Measurements from ENCODE around the gene ZNF208. TPM values are rescaled to one million over a fixed set of nuclear protein-coding genes. Genes with fewer than 3 reads are reported as not detected.

ZNF208 gene
- total and polyA plus RNA-seq, 4 donors, result 0.06 to 0.28 (median 0.16) TPM

DNA sequence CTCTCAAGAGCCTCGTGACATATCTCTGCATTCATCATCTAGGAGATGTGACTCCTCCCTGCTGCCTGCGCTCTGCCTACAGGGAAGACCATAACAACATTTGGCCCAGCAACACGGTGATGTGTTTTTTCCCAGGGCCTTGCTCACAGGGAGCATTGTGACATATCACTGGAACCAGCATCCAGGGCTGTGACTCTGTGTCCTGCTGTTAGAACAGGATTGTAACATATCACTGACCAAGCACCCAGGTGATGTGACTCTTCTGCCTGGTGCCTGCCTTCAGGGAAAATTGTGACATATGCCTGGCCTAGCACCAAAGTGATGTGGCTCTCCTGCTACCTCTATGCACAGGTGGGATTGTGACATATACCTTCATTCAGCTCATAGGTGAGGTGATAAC, 95.3 kb downstream of the ZNF208 start:
- no peak overlapping the region for H3K4me3 ChIP-seq (ENCODE audit: low read depth in 1 of 3, low read length in 3 of 3)
- no peak for DNase-seq (ENCODE audit: low spot score)
- WGBS, result 33% methylated on average over 3 of the region's 3 CpGs
- no peaks in the 10 kb centered on the region for H3K4me1 ChIP-seq (ENCODE audit: control insufficient read depth in 4 of 4, insufficient read depth in 4 of 4, low read length in 3 of 4)
- TF ChIP-seq EGR1 (IDR thresholded peaks at IDR 0.05; ENCODE audit: low read depth in 2 of 2) (no peak), RAD21 (IDR thresholded peaks at IDR 0.05) (no peak), HNF4A (conservative IDR thresholded peaks at IDR 0.05) (no peak)
- TF ChIP-seq, protein P1, sequence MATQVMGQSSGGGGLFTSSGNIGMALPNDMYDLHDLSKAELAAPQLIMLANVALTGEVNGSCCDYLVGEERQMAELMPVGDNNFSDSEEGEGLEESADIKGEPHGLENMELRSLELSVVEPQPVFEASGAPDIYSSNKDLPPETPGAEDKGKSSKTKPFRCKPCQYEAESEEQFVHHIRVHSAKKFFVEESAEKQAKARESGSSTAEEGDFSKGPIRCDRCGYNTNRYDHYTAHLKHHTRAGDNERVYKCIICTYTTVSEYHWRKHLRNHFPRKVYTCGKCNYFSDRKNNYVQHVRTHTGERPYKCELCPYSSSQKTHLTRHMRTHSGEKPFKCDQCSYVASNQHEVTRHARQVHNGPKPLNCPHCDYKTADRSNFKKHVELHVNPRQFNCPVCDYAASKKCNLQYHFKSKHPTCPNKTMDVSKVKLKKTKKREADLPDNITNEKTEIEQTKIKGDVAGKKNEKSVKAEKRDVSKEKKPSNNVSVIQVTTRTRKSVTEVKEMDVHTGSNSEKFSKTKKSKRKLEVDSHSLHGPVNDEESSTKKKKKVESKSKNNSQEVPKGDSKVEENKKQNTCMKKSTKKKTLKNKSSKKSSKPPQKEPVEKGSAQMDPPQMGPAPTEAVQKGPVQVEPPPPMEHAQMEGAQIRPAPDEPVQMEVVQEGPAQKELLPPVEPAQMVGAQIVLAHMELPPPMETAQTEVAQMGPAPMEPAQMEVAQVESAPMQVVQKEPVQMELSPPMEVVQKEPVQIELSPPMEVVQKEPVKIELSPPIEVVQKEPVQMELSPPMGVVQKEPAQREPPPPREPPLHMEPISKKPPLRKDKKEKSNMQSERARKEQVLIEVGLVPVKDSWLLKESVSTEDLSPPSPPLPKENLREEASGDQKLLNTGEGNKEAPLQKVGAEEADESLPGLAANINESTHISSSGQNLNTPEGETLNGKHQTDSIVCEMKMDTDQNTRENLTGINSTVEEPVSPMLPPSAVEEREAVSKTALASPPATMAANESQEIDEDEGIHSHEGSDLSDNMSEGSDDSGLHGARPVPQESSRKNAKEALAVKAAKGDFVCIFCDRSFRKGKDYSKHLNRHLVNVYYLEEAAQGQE (IDR thresholded peaks at IDR 0.05), result no peak
- H3K27ac ChIP-seq (ENCODE audit: low read depth in 1 of 2, low read length in 2 of 2), result no peak overlapping the region
- H3K9me3 ChIP-seq (ENCODE audit: control insufficient read depth in 4 of 4, low read length in 3 of 4), result peaks cover 6 to 34% (median 28%) of the 10 kb centered on the region in 4 donors
- no peaks in the 10 kb centered on the region for H3K36me3 ChIP-seq (ENCODE audit: control insufficient read depth in 4 of 4, insufficient read depth in 3 of 4, low read depth in 1 of 4, low read length in 3 of 4)
- H3K27me3 ChIP-seq (ENCODE audit: control insufficient read depth in 4 of 4, insufficient read depth in 4 of 4, low read length in 3 of 4), result no peaks in the 10 kb centered on the region
- H3K9ac ChIP-seq (ENCODE audit: low read depth in 1 of 2, low read length in 2 of 2), result no peak overlapping the region

DNA sequence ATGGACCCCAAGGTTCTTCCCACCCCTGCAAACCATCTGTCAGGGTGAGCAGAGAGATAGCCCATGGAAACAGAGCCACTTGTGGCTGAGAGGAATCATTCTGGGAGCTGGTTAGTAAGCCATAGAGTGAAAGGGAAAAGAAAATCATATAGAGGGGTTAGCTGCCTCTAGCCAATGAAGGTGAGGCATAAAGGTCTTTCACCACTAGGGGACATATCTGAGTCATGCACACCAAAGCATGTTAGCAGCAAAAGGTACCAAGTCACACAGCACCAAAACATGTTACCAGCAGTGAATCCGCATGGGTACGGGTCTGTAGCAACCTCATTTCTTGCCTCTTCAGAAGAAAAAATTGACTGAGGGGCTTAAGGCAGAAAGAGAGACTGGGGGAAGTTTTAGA, 98.1 kb downstream of the ZNF208 start:
- 92% methylated on average over 2 of the region's 2 CpGs for WGBS
- no peak for TF ChIP-seq YY1 (IDR thresholded peaks at IDR 0.05)
- H3K9me3 ChIP-seq (ENCODE audit: control insufficient read depth in 4 of 4, low read length in 3 of 4), result peaks cover 4 to 24% (median 16%) of the 10 kb centered on the region in 4 donors
- H3K4me1 ChIP-seq (ENCODE audit: control insufficient read depth in 4 of 4, insufficient read depth in 4 of 4, low read length in 3 of 4), result no peaks in the 10 kb centered on the region
- no peak overlapping the region for H3K4me3 ChIP-seq (ENCODE audit: low read depth in 1 of 3, low read length in 3 of 3)
- H3K36me3 ChIP-seq (ENCODE audit: control insufficient read depth in 4 of 4, insufficient read depth in 3 of 4, low read depth in 1 of 4, low read length in 3 of 4), result no peaks in the 10 kb centered on the region
- H3K27ac ChIP-seq (ENCODE audit: low read depth in 1 of 2, low read length in 2 of 2), result no peak overlapping the region
- no peak for DNase-seq (ENCODE audit: low spot score)
- H3K9ac ChIP-seq (ENCODE audit: low read depth in 1 of 2, low read length in 2 of 2), result no peak overlapping the region
- no peaks in the 10 kb centered on the region for H3K27me3 ChIP-seq (ENCODE audit: control insufficient read depth in 4 of 4, insufficient read depth in 4 of 4, low read length in 3 of 4)

DNA sequence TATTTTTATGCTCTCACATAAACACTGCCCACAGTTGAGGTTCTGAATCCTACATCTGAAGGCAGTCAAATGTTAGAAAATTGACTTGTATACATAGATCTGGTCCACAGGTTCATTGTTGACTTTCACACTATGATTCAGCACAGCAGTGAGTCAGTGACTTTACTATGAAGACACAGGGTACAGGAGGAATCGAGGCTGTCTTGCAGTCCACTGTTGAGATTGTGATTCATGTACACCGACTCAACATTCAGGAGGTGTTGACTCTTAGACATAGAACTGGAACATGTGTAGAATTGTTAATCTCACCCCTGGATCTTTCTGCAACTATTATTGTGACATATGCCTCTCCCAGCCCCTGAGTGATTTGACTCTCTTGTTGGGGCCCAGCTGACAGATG, 100.4 kb downstream of the ZNF208 start:
- no peak overlapping the region for H3K9ac ChIP-seq (ENCODE audit: low read depth in 1 of 2, low read length in 2 of 2)
- DNase-seq (ENCODE audit: low spot score), result no peak
- H3K27me3 ChIP-seq (ENCODE audit: control insufficient read depth in 4 of 4, insufficient read depth in 4 of 4, low read length in 3 of 4), result no peaks in the 10 kb centered on the region
- no peaks in the 10 kb centered on the region for H3K36me3 ChIP-seq (ENCODE audit: control insufficient read depth in 4 of 4, insufficient read depth in 3 of 4, low read depth in 1 of 4, low read length in 3 of 4)
- no peak overlapping the region for H3K27ac ChIP-seq (ENCODE audit: low read depth in 1 of 2, low read length in 2 of 2)
- 66% methylated on average over 2 of the region's 2 CpGs for WGBS
- H3K4me1 ChIP-seq (ENCODE audit: control insufficient read depth in 4 of 4, insufficient read depth in 4 of 4, low read length in 3 of 4), result no peaks in the 10 kb centered on the region
- TF ChIP-seq, protein P1 (IDR thresholded peaks at IDR 0.05), result no peak
- peaks cover 4 to 13% (median 11%) of the 10 kb centered on the region in 4 donors for H3K9me3 ChIP-seq (ENCODE audit: control insufficient read depth in 4 of 4, low read length in 3 of 4)
- H3K4me3 ChIP-seq (ENCODE audit: low read depth in 1 of 3, low read length in 3 of 3), result no peak overlapping the region

Measured in liver (tissue), 9 donors.